Nephron (organoid): ENCODE data around the gene KCNJ11.
"Not testable (repeated sequence)": the region's sequence is repeated elsewhere in the genome, so short reads cannot be mapped to it uniquely, and the experiment has no call there.

ENCODE experiments used
- H3K27ac Mint-ChIP-seq, 3 experiments: 2 replicates each; pipeline ENCODE4 v1.8.0; 2020; ENCODE audit warnings: mixed read lengths in 3 of 3, mild to moderate bottlenecking in 2 of 3, moderate library complexity in 1 of 3
- H3K27me3 Mint-ChIP-seq: 2 replicates; pipeline ENCODE4 v1.8.0; 2021; ENCODE audit warnings: low read depth, mild to moderate bottlenecking, moderate library complexity, mixed read lengths
- H3K36me3 Mint-ChIP-seq: 2 replicates; pipeline ENCODE4 v1.8.0; 2020; ENCODE audit warnings: low read depth, mixed read lengths
- H3K4me1 Mint-ChIP-seq: 2 replicates; pipeline ENCODE4 v1.8.0; 2020; ENCODE audit warnings: mixed read lengths
- H3K4me3 Mint-ChIP-seq, 3 experiments: 2 replicates each; pipeline ENCODE4 v1.8.0; 2020; ENCODE audit warnings: mild to moderate bottlenecking in 3 of 3, mixed read lengths in 3 of 3, moderate library complexity in 2 of 3
- H3K9me3 Mint-ChIP-seq: 2 replicates; pipeline ENCODE4 v1.8.0; 2020; ENCODE audit warnings: mixed read lengths
- CTCF ChIP-seq, 3 experiments: fragments of 200-600 bp; sonication (generic); IDR thresholded peaks; one replicate each; pipeline ENCODE4 v1.5.0; 2021; ENCODE audit warnings: antibody characterized with exemption in 3 of 3; ENCODE audit not compliant: unreplicated experiment in 3 of 3

KCNJ11 gene

DNA sequence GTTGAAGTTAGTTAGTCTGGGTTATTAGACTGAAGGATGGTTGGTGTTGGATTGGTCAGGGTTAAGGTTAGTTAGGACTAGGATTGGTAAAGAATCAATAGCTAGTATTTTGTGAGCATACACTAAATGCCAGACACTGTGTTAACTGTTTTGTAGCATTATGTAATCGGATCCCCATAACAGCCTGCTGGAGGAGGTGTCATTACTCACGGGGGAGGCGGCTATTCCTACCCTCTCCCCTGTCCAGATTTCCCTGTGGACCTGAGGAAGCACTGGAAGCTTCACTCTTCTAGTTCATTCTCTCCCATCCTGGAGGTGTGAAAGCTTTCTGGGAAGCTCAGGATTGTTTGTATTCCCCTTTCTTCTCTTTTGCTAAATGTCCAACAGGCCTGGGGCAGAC lies 40.5 kb upstream of the KCNJ11 start:
- Mint-ChIP-seq H3K4me1 (peaks cover 36% of the 10 kb centered on the region), H3K36me3 (no peaks in the 10 kb centered on the region), H3K27me3 (peaks cover 30% of the 10 kb centered on the region), H3K9me3 (no peaks in the 10 kb centered on the region), H3K27ac (no peak overlapping the region), H3K4me3 (no peak overlapping the region)
- TF ChIP-seq CTCF (IDR thresholded peaks at IDR 0.05; ENCODE audit: unreplicated experiment in 3 of 3) = no peak

- no peak for TF ChIP-seq CTCF (IDR thresholded peaks at IDR 0.05; ENCODE audit: unreplicated experiment in 3 of 3)
- Mint-ChIP-seq H3K4me3 (no peak overlapping the region), H3K36me3 (no peaks in the 10 kb centered on the region), H3K27ac (no peak overlapping the region), H3K27me3 (peaks cover 31% of the 10 kb centered on the region), H3K9me3 (no peaks in the 10 kb centered on the region), H3K4me1 (peaks cover 36% of the 10 kb centered on the region)
These were observed 39.8 kb upstream of the KCNJ11 start for GRCh38 chr11:17428261-17428660.

GRCh38 chr11:17426233-17426632 lies 37.8 kb upstream of the KCNJ11 start:
- peaks cover 48% of the 10 kb centered on the region for H3K27me3 Mint-ChIP-seq
- not testable (repeated sequence) for H3K27ac Mint-ChIP-seq, H3K4me3 Mint-ChIP-seq, H3K9me3 Mint-ChIP-seq, H3K36me3 Mint-ChIP-seq
- peaks cover 19% of the 10 kb centered on the region for H3K4me1 Mint-ChIP-seq

DNA sequence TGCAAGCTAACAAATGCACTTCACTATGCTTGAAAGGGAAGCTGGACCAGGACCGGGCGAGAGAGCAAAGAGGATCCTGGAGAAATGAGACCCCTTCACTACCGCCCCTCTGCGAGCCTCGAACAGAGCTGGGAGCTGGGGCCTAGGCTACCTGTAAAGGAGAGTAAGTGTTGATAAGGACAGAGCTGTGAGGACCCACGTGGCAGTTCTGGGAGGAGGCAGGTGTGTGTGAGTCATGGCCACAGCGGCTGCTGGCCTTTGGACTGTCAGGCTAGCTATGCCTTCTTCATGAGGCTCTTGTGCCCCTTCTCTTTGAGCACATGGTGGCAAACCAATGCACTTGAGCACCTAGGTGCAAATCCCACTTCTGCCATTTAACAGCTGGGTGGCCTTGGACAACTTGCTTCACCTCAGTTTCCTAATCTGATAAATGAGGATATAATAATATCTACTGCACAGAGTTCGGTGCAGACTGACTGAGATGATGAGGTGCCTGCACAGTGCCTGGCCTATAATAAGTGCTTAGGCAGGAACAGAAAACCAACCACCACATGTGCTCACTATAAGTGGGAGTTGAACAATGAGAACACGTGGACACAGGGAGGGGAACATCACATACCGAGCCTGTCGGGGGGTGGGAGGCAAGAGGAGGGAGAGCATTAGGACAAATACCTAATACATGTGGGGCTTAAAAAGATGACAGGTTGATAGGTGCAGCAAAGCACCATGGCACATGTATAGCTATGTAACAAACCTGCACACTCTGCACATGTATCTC lies 35.3 kb upstream of the KCNJ11 start:
- H3K4me3 Mint-ChIP-seq = no peak overlapping the region
- H3K36me3 Mint-ChIP-seq = no peaks in the 10 kb centered on the region
- H3K27ac Mint-ChIP-seq = no peak overlapping the region
- no peak for TF ChIP-seq CTCF (IDR thresholded peaks at IDR 0.05; ENCODE audit: unreplicated experiment in 3 of 3)
- peaks cover 63% of the 10 kb centered on the region for H3K27me3 Mint-ChIP-seq
- H3K4me1 Mint-ChIP-seq = peaks cover 5% of the 10 kb centered on the region
- no peaks in the 10 kb centered on the region for H3K9me3 Mint-ChIP-seq

DNA sequence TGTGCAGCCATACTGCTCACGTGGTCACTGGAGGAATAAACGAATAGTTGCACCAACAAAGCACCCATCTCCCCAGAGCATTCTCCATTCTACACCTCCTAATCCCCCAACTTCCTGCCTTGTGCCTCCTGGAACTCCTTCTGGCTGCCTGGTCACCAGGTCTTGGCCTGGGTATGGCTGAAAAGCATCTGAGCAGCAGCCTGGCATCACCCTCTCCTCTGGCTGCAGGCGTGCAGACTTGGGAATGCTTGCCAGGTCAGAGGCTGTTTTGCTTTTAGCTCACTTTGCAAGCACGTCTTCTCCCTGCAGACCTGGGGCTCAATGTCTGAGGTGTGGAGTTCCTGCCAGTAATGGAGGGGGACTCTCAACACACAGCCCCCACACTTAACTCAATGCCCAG lies 33.3 kb upstream of the KCNJ11 start:
- Mint-ChIP-seq H3K9me3 (no peaks in the 10 kb centered on the region), H3K27ac (no peak overlapping the region), H3K27me3 (peaks cover 64% of the 10 kb centered on the region)

DNA sequence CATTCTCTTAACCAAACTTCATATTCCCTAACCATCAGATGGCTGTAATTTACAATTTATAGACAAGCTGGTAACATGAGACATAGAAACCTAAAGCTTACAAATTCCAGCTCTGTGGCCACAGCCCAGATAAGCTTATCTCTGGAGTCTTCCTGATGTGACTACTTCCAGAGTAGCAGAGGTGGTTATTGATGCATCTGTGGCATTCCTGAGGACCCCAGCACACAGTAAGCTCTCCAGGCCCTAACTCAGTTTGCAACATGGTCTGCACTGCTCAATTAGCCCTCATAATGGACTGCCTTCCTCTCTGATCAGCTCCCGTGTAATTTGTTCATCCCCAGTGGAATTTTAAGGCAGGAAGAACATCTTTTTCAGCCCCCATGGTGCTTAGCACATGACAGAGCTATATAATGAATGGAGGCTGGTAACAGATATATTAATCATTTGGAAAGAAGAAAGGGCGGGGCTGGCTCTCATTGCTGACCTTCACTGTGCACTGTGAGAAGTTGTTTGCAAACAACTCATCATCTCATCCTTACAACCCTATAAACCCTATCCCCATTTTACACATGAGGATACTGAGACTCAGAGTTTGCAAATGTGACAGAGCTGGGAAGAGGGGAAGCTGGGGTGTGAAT lies 30.1 kb upstream of the KCNJ11 start:
- Mint-ChIP-seq H3K9me3 (no peaks in the 10 kb centered on the region), H3K4me3 (no peak overlapping the region), H3K27me3 (peaks cover 57% of the 10 kb centered on the region), H3K27ac (no peak overlapping the region), H3K36me3 (no peaks in the 10 kb centered on the region), H3K4me1 (peaks cover 6% of the 10 kb centered on the region)
- TF ChIP-seq CTCF (IDR thresholded peaks at IDR 0.05; ENCODE audit: unreplicated experiment in 3 of 3) = no peak

More for the DNA sequence above, 33.3 kb upstream of the KCNJ11 start:
- Mint-ChIP-seq H3K4me3 (no peak overlapping the region), H3K4me1 (peaks cover 6% of the 10 kb centered on the region), H3K36me3 (no peaks in the 10 kb centered on the region)
- TF ChIP-seq CTCF (IDR thresholded peaks at IDR 0.05; ENCODE audit: unreplicated experiment in 3 of 3) = no peak
